ENCODE measurements around the gene LRRC14B. TPM values are rescaled to one million over a fixed set of nuclear protein-coding genes. Genes with fewer than 3 reads are reported as not detected.
"Not testable (repeated sequence)": the region's sequence is repeated elsewhere in the genome, so short reads cannot be mapped to it uniquely, and the experiment has no call there.

LRRC14B gene
- total RNA-seq, 1 donor from 2014 or later, result not detected

GRCh38 chr5:243683-244367 lies 52.5 kb downstream of the LRRC14B start:
- H3K9me3 ChIP-seq; H3K4me1 ChIP-seq; H3K27me3 ChIP-seq; H3K4me3 ChIP-seq; H3K27ac ChIP-seq; DNase-seq (ENCODE audit: extremely low spot score in 2 of 2): not testable (repeated sequence)
- intact Hi-C loops (cut with DNase I), result loop anchor here (5.0 kb wide), 1 partner anchor 1833 kb away; no protein-coding TSS in a partner anchor
- peaks cover 0 to 64% of the 10 kb centered on the region in 2 donors for H3K36me3 ChIP-seq

- H3K4me1 ChIP-seq; H3K9me3 ChIP-seq; H3K4me3 ChIP-seq; DNase-seq (ENCODE audit: extremely low spot score in 2 of 2); H3K27ac ChIP-seq; intact Hi-C loops (cut with DNase I); H3K27me3 ChIP-seq: not testable (repeated sequence)
- H3K36me3 ChIP-seq, result peaks cover 0 to 60% of the 10 kb centered on the region in 2 donors
These were observed 54.4 kb downstream of the LRRC14B start for GRCh38 chr5:245717-246116.

Small RNA genes lying within 50 kb of the gene (small RNA-seq; reads per million reads assigned to genes)
- not detected for gene RF00019

Other genes with a start within 250 kb of the LRRC14B start
- gene PLEKHG4B, start 99.3 kb upstream of the LRRC14B start, total RNA-seq, result 0.74 TPM
- gene CCDC127, start 26.7 kb downstream of the LRRC14B start, total RNA-seq, result 4.2 TPM
- 84.7 TPM for gene SDHA, start 26.8 kb downstream of the LRRC14B start, total RNA-seq
- 96.5 TPM for gene PDCD6, start 80.2 kb downstream of the LRRC14B start, total RNA-seq
- gene AHRR, start 130.2 kb downstream of the LRRC14B start, total RNA-seq, result 11.3 TPM

Data from vagina (tissue), 2 donors.